AG10803 (cell line): ENCODE results near the gene MYO5B.
"Not testable (repeated sequence)": the region's sequence is repeated elsewhere in the genome, so short reads cannot be mapped to it uniquely, and the experiment has no call there.

Experiments
- DNase-seq: peaks from one replicate; pipeline ENCODE4 v3.0.0; 2010; ENCODE audit warnings: low read depth
- H3K4me3 ChIP-seq: 2 replicates; pipeline ENCODE4 v1.5.1; 2011; ENCODE audit warnings: mild to moderate bottlenecking, low read length, control low read depth
- TF ChIP-seq, protein P1 (sequence below): conservative IDR thresholded peaks from 2 replicates; pipeline ENCODE4 v1.5.1; 2011; ENCODE audit warnings: mild to moderate bottlenecking, low read length, control low read depth, inconsistent platforms

Gene MYO5B

DNA sequence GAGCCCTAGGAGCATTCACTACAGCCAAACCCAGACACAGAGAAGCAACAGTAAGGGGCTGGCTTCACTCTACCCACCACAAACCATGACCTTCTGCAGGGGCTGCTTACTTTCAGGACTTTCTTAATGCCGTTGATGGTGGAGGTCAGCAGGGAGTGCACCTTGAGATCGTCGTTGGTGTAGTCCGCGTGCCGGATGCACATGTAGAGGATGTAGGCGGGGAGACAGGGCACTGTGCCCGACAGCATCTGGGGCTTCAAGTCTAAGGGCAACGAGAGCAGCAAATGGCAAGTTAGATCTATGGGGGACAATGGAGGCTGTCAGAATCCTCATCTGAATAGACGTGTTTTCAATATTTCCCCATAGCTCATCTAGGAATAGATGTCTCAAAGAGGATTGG, 351.8 kb downstream of the MYO5B start:
- no peak for DNase-seq
- no peak overlapping the region for H3K4me3 ChIP-seq
- TF ChIP-seq, protein P1, sequence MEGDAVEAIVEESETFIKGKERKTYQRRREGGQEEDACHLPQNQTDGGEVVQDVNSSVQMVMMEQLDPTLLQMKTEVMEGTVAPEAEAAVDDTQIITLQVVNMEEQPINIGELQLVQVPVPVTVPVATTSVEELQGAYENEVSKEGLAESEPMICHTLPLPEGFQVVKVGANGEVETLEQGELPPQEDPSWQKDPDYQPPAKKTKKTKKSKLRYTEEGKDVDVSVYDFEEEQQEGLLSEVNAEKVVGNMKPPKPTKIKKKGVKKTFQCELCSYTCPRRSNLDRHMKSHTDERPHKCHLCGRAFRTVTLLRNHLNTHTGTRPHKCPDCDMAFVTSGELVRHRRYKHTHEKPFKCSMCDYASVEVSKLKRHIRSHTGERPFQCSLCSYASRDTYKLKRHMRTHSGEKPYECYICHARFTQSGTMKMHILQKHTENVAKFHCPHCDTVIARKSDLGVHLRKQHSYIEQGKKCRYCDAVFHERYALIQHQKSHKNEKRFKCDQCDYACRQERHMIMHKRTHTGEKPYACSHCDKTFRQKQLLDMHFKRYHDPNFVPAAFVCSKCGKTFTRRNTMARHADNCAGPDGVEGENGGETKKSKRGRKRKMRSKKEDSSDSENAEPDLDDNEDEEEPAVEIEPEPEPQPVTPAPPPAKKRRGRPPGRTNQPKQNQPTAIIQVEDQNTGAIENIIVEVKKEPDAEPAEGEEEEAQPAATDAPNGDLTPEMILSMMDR: no peak

DNA sequence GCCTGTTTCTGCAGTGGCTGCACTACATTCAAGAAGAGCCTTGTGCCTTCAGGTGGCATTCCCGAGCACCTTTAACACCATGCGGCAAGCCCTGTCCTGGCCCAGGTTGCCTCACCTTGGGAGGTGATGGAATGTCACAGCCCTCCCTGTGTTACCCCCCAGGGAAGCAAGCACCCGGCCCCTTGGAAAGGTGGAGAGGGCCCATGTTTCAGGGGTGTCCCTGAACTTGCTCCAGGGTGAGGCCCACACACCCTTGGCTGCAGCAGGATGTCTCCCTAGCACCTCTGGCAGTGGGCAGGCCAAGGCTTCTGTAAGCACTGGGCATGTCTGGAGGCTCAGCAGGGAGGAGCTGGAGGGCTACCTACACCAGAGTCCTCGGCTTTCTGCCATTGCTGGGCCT, 352.3 kb downstream of the MYO5B start:
- no peak overlapping the region for H3K4me3 ChIP-seq
- DNase-seq: no peak
- TF ChIP-seq, protein P1: no peak

DNA sequence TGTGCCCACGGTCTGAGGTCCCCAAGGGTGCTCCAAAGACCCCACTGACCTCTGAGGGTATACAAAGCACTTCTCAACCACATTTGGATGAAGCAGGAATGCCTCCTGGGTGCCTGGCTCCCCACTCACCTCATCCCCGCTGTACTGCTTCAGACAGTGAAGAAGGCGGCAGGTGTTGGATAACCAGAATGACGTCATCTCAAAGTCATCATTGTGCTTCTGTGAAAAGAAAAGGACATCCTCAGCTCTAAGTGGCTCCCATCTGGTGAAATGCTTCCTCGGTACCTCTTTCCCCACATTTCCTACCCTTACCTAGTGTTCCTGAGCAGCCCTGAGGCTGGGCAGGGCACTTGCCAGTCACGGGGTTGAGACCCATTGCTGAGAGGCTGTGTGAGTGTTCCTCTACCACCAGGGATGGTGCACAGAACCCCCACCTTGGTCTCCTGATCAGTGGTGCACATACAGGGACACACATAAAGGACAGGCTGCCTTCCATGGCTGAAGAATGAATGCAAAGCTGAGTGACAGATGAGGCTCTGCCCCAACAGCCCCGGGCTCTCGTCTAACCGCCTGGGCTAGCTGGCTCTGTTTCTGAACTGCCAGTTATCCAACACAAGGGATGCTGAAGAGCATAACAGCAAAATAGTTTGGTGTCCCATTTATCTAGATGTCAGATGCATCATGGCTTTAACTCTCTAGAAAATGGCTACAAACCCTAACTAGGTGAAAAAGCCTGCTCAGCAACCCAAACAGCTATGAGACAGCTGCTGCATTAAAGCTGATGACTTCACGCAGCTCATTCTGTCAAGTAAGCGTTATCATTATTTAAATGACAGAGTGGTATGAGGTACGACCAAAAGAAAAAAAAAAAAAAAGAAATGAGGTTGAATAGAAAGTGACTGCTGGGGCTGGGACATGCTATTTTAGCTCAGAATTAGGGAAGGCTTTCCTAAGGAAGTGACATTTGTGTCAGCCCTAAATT, 353.4 kb downstream of the MYO5B start:
- TF ChIP-seq, protein P1: no peak
- no peak for DNase-seq
- no peak overlapping the region for H3K4me3 ChIP-seq

DNA sequence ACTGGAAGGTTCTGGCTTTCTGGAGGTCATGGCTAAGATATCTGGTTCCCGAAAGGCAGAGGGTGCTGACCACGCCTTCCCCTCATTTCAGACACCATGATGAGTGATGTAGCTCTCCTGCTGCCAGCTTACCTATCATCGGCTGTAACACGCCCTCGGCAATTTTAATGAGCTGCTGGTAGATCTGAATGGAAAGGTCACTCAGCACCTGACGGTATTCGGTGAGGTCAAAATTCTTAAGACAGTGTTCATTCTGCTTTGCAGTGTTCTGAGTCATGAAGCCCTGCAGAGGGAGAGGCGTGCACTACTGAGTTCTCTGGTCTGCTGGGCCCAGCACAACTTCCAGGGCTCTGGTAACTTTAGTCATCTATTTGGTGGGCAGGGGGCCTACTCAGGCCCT, 355.9 kb downstream of the MYO5B start:
- TF ChIP-seq, protein P1: no peak
- DNase-seq: no peak
- no peak overlapping the region for H3K4me3 ChIP-seq

DNA sequence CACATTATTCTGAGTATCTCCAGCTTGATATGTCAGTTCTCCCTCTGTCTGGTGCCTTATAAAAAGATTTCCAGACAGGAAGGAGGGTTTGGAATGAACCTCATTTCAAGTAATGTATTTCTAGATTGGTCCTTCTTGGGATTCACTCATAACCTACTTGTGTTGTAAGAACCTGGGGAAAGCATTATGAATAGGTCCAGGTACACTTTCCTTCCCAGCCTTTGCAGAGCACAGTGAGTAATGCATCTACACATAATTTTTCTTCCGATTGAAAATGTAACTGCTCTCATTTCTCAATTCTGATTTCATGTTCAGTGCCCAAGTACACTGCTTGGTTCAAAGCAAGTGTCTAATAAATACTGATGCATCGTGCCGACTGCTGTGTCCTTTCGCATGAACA, 356.6 kb downstream of the MYO5B start:
- TF ChIP-seq, protein P1: no peak
- H3K4me3 ChIP-seq: no peak overlapping the region
- no peak for DNase-seq

DNA sequence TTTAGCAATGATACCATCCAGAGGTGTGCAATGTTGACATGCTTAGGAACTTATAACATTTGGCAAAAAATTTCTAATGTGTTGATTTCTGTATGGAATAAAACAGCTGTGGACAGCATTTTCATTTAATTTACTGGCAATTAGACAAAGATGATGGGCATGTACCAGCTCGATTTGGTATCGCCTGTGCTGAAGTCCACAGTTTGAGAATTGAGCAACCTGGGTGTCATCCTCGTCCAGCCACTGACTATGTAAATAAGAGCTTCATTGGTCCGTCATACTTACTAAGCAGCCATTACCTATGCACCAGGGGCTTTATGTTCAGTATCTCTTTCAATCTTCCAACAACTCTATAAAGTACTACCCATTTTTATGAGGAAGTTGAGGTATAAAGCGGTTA, 357.1 kb downstream of the MYO5B start:
- TF ChIP-seq, protein P1: no peak
- no peak for DNase-seq
- no peak overlapping the region for H3K4me3 ChIP-seq

DNA sequence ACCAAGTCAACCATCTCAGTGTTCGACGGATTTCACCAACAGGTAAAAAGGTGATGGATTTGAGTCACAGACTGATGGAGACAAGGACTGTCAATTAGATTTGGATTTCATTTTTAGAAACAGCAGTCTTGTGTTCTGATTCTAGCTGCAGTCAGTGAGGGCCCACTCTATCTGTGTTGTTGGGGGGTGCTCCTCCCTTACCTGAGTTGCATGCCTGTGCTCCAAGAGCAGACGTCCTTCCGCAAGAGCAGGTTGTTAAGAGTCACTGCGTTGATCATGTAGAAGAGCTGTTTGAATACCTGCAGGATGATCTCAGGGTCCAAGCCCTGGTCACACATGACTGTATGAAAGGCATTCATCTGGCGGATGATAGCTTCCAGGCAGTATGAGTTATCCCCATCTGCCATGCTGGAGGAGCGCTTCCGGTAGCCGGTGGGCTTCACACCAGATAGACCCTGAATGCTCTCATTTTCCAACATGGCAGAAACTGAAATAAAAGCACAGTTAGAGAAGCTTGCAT, 357.6 kb downstream of the MYO5B start:
- H3K4me3 ChIP-seq, DNase-seq: not testable (repeated sequence)
